A172 (cell line): ENCODE results near the gene CIART. TPM values are rescaled to one million over a fixed set of nuclear protein-coding genes. Genes with fewer than 3 reads are reported as not detected.
A peak's percentile ranks its signal among the peaks of the same experiment; 100 is the strongest.
"Not testable (repeated sequence)": the region's sequence is repeated elsewhere in the genome, so short reads cannot be mapped to it uniquely, and the experiment has no call there.

Experiments
- DNase-seq: peaks from one replicate; pipeline ENCODE4 v3.0.0-alpha.2; 2015; ENCODE audit warnings: low spot score
- total RNA-seq: library from RNA; depleted of rRNA; stranded (reverse); fragments of >200 nt; shearing (Covaris generic); gene quantifications from 2 replicates; pipeline ENCODE4 v1.2.3, GENCODE V29; 2014; rRNA removed

CIART gene, protein sequence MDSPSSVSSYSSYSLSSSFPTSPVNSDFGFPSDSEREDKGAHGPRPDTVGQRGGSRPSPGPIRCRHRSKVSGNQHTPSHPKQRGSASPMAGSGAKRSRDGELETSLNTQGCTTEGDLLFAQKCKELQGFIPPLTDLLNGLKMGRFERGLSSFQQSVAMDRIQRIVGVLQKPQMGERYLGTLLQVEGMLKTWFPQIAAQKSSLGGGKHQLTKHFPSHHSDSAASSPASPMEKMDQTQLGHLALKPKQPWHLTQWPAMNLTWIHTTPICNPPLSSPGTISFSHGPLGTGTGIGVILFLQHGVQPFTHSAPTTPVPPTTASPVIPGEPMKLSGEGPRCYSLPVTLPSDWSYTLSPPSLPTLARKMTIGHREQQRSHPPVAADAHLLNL
- total RNA-seq, result 15.2 and 25.2 TPM in 2 replicates

DNA sequence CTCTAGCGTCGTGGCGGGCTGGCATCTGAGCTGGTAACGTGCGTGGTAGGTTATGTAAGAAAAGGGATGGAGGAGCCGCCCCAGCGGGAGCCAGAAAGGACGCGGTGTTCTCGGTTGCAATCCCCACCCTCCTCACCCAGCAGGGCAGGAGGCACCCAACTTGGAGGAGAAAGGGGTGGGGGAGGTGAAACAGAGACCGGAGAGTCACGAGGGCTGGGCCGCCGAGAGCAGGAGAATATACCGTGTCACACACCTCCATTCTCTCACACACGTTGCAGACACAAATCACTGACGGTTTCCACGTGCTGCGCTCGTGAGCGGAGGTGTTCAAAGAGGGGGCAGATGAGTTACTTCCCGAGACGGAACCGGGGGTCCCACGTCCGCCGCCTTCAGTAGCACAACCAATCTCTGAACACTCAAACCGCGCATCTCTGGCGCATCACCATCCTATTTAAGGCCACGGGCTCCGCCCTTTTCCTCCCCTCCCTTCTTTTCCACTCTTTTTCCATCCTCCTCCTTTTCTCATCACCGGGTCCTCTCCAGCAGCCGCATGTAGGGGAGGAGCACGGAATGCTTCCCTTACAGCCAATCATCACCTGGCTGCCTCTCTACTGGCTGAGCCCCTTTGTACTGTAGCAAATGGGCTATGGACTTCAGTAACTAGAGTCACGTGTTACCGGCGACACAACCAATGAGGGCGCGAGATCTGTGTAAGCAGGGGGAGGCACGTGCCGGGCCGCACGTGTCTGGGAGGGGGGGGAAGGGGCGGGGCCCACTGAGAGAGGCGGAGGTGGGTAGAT is at the start of gene CIART:
Gene CIART (plus strand): TSS at position 797 of the 800 bp plus-strand sequence. CDS start 714 bp downstream, outside the sequence.
- peak; percentile 100 for DNase-seq

DNA sequence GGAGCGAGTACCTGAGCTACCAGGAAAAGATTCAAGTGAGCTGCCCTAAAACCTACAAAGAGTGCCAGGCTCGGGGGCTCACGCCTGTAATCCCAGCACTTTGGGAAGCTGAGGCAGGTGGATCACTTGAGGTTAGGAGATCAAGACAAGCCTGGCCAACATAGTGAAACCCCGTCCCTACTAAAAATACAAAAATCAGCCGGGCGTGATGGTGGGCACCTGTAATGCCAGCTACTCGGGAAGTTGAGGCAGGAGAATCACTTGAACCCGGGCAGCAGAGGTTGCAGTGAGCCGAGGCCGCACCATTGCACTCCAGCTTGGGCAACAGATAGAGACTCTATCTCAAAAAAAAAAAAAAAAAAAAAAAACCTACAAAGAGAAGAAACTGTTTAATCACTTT is 49.4 kb upstream of the CIART start:
- not testable (repeated sequence) for DNase-seq

DNA sequence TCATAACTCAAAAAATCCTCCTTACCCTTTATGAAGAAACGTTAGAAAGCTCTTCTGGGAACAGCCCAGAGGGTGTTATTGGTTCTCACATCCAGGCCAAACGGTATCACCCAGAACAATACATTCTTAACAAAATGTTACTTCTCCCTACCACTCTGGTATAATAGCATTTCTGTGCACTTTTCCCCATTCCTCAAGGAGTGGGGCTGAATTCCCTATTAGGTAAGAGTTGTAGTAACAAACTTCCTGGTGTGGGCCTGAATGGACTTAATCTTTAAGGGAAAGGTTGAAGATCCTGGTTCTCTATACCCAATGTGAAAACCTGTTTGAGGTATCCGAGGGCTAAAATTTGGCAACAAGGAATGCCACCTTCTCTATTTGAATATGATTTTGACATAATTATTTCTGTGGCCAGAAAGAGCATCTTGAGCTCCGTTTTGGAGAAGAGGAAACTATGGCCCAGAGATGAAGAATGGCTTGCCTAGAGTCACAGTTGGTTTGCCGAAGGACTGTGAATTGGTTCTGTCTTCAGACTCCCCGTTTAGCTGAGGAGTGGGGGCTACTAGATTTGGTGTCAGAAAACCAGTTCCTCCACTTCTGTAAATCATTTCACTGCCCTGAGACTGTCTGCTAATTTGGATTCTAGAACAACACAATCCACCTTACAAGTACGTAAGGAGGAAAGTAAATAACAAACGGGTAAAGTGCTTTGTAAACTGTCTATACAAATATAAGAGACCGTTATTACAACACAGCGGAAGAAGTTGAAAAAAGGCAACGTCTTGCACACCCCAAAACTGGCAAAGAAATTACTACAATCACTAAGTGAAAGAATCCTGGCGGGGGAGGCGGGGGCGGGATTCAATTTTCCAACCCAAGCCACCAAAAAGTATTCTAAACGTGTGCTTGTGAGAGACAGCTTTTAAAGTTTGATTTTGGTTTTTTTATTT is 48.7 kb upstream of the CIART start:
- DNase-seq, result peak; percentile 15

DNA sequence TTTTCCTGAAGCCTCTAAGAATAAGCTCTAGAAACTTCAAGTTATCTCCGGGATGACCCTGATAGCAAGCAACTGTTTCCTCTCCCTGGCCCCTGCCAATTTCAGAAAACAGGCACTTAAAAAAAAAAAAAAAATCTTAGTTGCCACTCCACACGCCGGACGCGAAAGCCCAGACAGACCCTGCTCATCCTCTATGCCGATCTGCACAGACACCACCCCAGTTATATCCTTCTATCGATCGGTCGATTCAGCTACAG is 48.1 kb upstream of the CIART start:
- DNase-seq, result no peak

DNA sequence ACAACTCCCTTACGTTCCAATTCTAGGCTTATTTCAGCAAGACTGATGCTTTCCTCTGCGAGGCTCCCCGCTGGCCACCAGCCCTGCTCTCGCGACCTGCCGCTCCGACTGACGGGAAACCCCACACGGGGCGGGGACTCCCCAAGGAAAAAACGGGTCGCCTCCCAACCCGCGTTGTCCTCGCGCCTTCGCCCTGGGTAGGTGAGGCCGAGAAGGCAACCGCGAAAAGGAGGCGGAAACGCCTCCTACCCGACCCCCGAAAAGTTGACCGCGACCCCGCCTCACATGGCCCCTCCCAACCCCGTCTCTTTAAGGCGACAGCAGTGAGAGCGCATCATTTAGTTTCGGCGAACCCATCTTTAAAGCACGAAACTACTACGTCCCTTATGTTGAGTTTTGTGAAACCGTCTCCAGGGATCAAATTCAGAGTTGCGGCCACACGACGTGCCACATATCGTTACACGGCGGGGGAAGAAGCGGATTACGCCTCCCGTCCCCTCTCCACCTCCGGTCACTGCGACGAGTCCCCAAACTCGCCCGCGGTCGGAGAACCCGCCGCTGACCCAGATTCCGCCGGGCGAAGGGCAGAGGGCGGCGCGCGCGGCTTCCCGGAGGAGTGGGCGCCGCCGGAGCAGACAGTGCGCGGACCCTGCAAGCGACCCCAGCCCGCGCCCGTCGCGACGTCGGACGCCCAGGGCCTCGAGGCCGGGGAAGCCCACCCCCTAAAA is 47.6 kb upstream of the CIART start:
- peak; percentile 85 for DNase-seq

DNA sequence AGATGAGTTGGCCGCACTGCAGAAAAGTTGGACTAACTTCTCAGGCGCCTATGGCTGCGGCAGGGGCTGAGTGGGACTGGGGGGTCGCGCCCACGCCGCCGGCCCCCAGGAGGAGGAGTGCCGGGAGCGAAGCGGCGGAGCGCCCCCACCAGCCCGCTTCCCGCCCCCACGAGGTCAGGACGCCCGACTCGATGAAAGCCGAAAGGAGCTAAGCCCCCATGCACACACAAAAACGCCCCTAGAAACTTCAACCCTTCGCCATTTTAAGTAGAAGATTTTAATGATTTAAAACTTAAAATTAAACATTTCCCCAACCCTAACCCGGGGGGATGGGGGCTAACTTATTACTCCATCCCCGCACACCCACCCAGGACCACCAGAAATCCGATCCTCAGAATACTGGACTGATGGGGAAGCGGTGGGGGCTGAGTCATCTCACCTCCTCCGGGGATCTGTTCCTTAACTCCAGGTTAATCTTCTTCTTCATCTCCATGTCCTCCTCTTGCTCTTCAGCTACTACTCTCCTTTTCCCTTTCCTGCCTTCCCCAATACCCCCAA is 47.0 kb upstream of the CIART start:
- peak; percentile 49 for DNase-seq

DNA sequence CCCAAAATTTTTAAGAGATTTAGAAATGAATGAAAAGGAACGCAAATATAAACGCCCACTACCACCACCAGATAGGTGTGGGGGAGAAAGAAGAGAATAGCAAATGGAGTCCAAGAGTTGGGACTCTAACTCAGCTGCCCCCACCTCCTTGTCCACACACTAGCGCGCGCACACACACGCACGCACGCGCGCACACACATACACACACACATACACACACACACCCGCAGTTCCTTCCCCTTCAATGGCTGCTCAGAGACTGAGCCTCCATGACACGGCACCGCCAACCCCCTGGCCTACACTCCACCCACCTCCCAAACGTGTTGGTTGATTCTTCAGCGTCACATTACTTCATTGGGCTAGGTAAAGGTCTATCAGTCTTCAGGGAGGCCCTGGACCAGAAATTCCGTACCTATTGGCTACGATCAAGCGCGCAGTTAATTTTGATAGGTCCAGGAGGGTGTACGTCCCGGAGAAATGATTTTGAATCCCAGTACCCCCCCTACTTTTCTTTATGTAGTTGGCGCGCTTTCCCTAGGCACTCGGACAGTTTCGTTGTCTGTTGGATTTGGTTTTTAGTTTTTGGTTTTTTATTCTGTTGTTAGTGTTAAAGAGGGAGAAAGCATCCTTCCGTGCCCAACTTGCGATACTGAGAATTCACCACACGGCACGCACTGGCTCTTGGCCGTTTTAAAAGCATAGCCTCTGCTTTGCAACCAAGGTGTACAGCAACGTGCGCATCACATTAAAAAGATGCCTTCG is 46.3 kb upstream of the CIART start, which contains the start of gene ANP32E:
Gene ANP32E (minus strand): TSS at position 261 of the 762 bp plus-strand sequence. CDS start 326 bp downstream, outside the sequence.
- DNase-seq, result peak; percentile 100

DNA sequence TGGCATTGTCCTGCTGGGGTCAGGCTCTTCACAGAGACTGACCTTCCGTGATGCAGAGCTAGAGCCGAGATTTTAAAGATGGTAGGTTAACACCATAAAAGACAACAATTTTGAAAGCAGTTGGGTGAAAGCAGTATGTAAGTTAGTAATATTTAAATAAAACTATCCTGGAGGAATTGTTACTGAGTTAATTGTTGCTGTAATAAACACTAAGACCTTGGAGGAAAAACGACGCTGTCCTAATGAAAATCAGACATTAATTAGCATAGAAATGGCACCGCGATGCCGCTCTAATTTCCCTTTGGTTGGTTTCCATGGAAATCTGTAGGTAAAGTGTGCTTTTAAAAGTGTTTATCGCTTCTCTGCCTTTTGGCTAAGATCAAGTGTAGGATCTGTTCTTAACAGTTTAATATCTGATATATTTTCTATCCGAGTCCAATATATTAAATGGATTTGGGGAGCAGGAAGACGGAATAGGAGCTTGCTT is 45.7 kb upstream of the CIART start:
- no peak for DNase-seq

DNA sequence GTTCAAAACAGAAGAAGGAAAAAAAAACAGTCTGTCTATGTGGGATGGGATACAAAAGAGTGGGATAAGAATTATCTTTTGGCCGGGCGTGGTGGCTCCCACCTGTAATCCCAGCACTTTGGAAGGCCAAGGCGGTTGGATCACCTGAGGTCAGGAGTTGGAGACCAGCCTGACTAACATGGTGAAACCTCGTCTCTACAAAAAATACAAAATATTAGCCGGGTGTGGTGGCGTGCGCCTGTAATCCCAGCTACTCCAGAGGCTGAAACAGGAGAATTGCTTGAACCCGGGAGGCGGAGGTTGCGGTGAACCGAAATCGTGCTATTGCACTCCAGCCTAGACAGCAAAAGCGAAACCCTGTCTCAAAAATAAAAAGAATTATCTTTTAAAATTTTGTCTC is 45.2 kb upstream of the CIART start:
- not testable (repeated sequence) for DNase-seq

DNA sequence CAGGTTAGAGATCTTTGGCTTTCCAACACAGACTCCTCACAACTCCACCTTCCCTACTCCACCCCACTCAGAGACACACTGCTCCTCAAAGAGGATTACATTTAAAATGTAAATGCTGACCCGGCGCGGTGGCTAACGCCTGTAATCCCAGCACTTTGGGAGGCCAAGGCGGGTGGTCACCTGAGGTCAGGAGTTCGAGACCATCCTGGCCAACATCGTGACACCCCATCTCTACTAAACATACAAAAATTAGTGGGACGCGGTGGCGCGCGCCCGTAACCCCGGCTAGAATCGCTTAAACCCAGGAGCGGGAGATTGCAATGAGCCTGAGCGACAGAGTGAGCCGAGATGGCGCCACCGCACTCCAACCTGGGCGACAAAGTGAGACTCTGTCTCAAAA is 44.6 kb upstream of the CIART start:
- no peak for DNase-seq

DNA sequence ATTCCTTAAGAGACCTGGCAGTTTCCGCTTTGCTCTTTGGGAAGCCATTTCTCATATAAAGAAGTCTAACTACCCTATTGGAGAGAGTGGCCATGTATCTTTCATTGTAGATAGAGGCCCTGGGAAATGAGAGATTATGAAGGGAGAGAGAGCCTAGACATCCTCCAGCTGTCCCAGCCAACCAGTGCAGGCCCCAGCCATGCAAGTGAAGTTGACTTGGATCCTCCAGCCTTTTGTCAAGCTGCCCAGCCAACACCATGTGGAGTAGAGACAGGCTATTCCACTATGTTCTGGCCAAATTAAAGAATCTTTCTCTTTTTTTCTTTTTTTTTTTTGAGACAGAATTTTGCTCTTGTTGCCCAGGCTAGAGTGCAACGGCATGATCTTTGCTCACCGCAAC is 39.4 kb upstream of the CIART start:
- no peak for DNase-seq

DNA sequence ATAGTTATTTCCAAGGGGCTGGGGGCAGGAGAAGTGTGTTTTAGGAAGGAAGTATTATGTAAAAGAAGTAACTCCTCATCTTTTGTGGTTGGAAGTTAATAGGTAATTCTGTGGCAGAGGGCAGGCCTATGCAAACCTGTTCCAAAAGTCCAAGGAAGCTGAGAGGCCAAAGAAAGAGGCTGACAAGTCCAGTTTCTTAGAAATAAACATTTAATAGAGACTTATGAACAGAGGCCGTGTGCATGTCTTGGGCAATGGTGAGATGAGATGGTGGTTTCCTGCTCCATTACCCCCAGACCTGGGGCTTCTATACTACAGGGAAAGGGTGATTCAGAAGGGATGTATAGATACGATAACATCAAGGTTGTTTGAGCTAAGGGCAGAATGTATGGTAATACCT is 32.4 kb upstream of the CIART start:
- DNase-seq, result no peak

DNA sequence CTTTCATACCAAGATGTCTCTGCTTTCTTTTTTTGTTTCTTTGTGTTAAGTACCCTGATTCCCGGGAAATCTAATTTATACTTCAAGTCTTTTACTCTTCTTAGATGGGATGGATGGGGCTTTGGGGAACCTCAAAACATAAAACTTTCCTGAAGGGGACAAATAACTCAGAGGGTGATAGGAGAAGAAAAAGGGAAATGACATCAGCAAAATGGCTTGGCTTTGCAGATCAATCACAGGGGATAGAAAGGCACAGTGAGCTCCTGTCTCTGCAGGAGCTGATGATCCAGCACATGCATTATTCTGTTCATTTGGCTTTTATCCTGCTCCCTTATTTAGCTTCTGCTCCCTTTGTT is 26.2 kb upstream of the CIART start:
- no peak for DNase-seq

DNA sequence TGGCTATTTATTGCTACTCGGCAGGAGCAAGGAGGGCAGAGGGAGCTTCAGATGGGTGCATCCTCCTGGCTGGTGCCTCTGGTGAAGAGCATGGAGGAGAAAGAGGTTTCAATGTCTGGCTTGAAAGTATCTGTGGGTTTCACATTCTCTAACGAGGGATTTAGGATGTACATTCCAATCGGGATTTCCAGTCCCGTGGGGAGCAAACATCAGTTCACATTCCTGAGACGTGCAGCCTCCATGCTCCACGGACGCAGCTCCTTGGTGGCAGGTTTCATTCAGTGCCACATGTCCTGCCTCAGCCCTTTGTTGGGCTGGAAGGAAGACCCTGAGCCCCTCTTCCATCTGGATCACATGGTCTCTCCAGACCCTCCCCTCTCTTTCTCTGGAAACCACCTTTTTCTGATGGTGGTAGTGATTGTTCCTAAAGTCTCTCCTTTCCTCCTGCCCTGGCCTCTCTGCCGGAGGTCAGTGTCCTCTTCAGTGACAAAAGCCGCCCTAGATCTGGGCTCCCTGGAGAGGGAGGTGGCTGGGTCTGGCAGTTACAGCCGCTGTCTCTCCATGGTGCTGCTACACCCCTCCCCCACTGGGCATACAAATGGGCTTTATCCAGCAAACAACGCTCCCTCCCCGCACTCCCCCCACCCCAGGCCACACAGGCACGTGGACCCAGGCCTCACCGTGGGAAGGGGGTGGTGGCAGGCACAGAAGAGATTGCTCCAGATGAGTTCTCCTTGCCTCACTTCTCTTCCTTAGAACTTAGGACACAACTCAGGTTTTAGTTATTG is 25.6 kb upstream of the CIART start:
- no peak for DNase-seq

DNA sequence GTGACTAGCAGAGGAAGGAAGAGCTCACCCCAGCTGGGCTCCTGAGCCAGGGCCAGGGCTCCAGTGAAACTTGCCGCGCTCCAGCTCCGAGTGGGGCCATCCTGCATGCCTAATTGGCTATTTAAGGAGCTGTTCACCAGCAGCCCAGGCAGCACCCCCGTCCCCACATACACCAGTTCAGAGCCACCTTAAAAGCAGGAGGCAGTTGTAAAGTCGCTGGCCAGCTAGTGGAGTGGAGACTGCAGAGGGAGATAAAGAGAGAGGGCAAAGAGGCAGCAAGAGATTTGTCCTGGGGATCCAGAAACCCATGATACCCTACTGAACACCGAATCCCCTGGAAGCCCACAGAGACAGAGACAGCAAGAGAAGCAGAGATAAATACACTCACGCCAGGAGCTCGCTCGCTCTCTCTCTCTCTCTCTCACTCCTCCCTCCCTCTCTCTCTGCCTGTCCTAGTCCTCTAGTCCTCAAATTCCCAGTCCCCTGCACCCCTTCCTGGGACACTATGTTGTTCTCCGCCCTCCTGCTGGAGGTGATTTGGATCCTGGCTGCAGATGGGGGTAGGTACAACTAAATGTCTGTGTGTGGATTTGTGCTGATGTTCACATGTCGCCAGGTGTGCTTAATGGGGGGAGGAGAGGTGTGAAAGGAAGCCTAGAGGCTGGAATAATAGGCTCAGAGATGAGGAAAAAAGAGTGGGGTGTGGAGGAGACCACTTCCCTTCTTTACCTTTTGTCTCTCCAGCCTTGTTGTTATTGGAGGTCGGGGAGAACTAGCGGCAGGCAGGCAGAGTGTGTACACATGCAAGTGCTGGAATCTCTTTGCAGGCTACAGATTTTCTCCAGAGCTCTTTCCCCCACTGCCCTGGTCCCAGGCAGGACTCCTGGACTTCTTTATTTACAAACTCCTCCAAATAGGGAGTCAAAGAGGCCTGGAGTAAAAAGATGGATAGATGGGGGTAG is 24.4 kb upstream of the CIART start, which contains the start of gene CA14:
Gene CA14 (plus strand): TSS at position 151 of the 962 bp plus-strand sequence. CDS start 355 bp downstream, at position 506.
- DNase-seq, result no peak

DNA sequence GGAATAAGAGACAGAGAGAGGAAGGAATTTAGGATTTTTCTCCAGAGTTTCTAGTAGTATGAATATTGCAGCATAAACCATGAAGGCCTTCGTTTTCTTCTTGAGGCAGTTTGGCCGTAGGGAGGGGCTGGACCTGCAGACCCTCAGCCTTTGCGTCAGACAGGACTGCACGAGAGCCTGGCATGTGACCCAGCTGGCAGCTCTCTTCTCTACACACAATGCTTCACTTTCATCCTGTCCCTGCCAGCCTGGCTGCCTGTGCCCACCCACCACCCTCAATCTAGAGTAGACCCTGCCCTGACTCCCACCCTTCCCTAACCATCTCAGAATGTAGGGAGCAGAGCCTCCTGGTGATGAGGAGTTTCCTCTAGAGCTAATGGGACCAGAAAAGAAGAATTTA is 23.1 kb upstream of the CIART start:
- no peak for DNase-seq

DNA sequence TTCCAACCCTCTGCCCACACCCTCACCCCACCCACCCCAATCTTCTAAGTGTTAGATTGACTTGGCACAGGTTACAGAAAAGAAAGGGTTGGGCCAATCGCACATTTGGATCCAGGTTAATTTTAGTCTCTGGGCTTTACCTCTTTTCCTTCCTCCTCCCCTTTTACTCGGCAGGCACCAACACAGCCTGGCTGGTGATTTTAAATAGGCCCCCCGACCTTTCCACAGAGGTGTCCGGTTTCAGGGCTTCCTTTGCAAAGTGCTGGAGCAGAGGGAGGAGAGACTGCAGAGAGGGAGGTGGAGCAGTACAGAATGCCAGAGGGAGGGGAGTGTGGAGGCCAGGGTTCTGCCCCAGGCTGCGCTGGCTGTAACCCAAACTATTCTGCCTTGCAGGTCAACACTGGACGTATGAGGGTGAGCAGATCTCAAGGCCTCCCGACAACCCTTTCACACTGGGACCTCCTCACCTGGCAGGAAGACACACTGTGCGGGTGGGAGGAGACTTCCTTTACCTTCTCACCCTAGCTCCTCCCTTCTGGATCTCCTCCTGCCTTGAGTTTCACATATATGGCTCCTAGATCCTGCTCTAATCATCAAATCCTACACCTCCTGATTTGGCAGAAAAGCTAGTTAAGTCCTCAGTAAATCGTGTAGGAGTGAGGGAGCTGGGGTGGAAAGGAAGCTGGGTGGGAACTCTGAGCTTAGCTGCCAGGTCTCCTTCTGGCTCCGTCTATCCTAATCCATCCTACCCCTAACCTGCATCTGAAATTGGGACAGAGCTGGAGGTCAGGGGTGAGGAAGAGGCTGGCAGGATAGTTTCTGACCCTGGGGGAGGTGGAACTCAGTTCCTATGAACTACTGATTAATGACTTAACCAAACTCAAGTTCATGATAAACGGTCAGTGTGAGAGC is 22.3 kb upstream of the CIART start:
- DNase-seq, result no peak
